ENCODE data around the gene ABCA7.

Gene ABCA7

GRCh38 chr19:1061987-1062386 is 22.1 kb downstream of the ABCA7 start:
- Histone ChIP-seq H4K20me1 (ENCODE audit: insufficient read depth, low read length) (no peaks in the 10 kb centered on the region), H3K4me2 (ENCODE audit: low read length) (no peak overlapping the region)
- TF ChIP-seq CTCF (IDR thresholded peaks at IDR 0.05; ENCODE audit: low read depth, low read length) (no peak), EZH2phosphoT487 (IDR thresholded peaks at IDR 0.05; ENCODE audit: low read depth) (no peak)

GRCh38 chr19:1062387-1063029 is 22.6 kb downstream of the ABCA7 start:
- TF ChIP-seq CTCF (IDR thresholded peaks at IDR 0.05; ENCODE audit: low read depth, low read length) (no peak), EZH2phosphoT487 (IDR thresholded peaks at IDR 0.05; ENCODE audit: low read depth) (no peak)
- Histone ChIP-seq H2AFZ (ENCODE audit: low read depth, low read length) (no peak overlapping the region), H4K20me1 (ENCODE audit: insufficient read depth, low read length) (no peaks in the 10 kb centered on the region), H3K36me3 (replicated peaks; ENCODE audit: low read depth, low read length) (peaks cover 3% of the 10 kb centered on the region), H3K4me1 (ENCODE audit: low read length) (peaks cover 9% of the 10 kb centered on the region), H3K79me2 (ENCODE audit: low read length) (peaks cover 3% of the 10 kb centered on the region), H3K27ac (ENCODE audit: low read length) (no peak overlapping the region), H3K9ac (ENCODE audit: low read length) (no peak overlapping the region), H3K4me2 (ENCODE audit: low read length) (no peak overlapping the region), H3K4me3 (ENCODE audit: low read length) (no peak overlapping the region), H3K9me3 (ENCODE audit: insufficient read depth, low read length) (no peaks in the 10 kb centered on the region), H3K27me3 (ENCODE audit: low read depth, low read length) (no peaks in the 10 kb centered on the region)

More at GRCh38 chr19:1061987-1062386, 22.1 kb downstream of the ABCA7 start:
- Histone ChIP-seq H3K4me1 (ENCODE audit: low read length) (peaks cover 9% of the 10 kb centered on the region), H3K9me3 (ENCODE audit: insufficient read depth, low read length) (no peaks in the 10 kb centered on the region), H3K27ac (ENCODE audit: low read length) (no peak overlapping the region), H3K79me2 (ENCODE audit: low read length) (no peaks in the 10 kb centered on the region), H2AFZ (ENCODE audit: low read depth, low read length) (no peak overlapping the region), H3K9ac (ENCODE audit: low read length) (no peak overlapping the region), H3K4me3 (ENCODE audit: low read length) (no peak overlapping the region), H3K36me3 (replicated peaks; ENCODE audit: low read depth, low read length) (peaks cover 3% of the 10 kb centered on the region), H3K27me3 (ENCODE audit: low read depth, low read length) (no peaks in the 10 kb centered on the region)

DNA sequence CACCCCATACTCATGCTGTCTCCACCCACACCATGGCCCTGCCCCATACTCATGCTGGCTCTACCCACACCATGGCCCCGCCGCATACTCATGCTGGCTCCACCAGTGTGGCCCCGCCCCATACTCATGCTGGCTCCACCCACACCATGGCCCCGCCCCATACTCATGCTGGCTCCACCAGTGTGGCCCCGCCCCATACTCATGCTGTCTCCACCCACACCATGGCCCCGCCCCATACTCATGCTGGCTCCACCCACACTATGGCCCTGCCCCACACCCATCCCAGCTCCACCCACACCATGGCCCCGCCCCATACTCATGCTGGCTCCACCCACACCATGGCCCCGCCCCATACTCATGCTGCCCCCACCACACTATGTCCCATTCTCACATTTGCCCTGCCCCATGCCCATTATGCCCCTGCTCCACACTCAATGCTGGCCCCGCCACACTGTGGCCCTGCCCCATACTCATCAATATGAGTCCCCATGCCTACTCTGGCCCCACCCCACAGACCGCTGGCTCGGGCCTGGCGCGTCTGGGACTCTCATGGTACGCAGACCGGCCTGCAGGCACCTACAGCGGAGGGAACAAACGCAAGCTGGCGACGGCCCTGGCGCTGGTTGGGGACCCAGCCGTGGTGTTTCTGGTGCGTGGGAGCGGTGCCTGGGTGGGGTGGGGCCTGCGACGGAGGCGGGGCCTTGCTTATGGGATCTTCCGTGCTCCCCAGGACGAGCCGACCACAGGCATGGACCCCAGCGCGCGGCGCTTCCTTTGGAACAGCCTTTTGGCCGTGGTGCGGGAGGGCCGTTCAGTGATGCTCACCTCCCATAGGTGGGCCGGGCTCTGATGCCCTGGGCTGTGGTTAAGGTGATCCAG is 23.4 kb downstream of the ABCA7 start:
- Histone ChIP-seq H3K27ac (ENCODE audit: low read length) (no peak overlapping the region), H3K4me3 (ENCODE audit: low read length) (no peak overlapping the region), H3K27me3 (ENCODE audit: low read depth, low read length) (no peaks in the 10 kb centered on the region), H3K36me3 (replicated peaks; ENCODE audit: low read depth, low read length) (peaks cover 3% of the 10 kb centered on the region), H3K9me3 (ENCODE audit: insufficient read depth, low read length) (no peaks in the 10 kb centered on the region), H2AFZ (ENCODE audit: low read depth, low read length) (no peak overlapping the region), H3K9ac (ENCODE audit: low read length) (no peak overlapping the region), H3K4me2 (ENCODE audit: low read length) (no peak overlapping the region), H3K4me1 (ENCODE audit: low read length) (peaks cover 11% of the 10 kb centered on the region), H4K20me1 (ENCODE audit: insufficient read depth, low read length) (no peaks in the 10 kb centered on the region), H3K79me2 (ENCODE audit: low read length) (peaks cover 10% of the 10 kb centered on the region)
- no peak for TF ChIP-seq CTCF (IDR thresholded peaks at IDR 0.05; ENCODE audit: low read depth, low read length)
- no peak for TF ChIP-seq EZH2phosphoT487 (IDR thresholded peaks at IDR 0.05; ENCODE audit: low read depth)

DNA sequence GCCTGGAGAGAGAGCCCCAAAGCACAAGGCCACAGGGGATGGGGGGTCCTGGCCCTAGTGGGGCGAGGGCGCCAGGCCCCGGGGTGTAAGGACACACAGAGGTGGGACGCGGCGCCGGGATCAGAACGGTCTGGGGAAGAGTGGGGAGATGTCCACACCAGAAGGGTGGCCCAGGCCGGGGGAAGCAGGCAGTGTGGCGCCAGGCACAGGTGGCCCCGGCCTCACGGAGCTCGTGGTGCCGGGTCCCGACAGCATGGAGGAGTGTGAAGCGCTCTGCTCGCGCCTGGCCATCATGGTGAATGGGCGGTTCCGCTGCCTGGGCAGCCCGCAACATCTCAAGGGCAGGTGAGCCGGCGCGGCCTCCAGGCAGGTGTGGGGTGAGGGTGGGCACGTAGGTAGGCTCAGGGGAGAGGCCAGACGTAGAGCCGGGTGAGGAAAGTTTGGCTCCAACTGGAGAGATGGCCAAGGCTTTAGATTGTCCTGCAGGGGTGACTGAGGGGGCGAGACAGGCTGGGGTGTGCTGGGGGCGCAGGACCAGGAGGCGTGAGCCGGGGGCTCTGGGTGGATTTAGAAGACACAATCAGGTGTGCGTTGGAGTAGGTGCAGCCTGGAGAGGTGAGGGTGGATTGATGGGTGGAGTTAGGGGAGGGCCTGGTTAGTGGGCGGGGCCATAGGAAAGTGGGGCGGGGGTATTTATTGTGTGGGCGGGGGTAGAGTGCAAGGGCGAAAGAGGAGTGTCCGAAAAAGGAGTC is 24.2 kb downstream of the ABCA7 start:
- H3K9ac ChIP-seq (ENCODE audit: low read length) = no peak overlapping the region
- no peak for TF ChIP-seq CTCF (IDR thresholded peaks at IDR 0.05; ENCODE audit: low read depth, low read length)
- no peak for TF ChIP-seq EZH2phosphoT487 (IDR thresholded peaks at IDR 0.05; ENCODE audit: low read depth)
- H3K79me2 ChIP-seq (ENCODE audit: low read length) = peaks cover 18% of the 10 kb centered on the region
- peaks cover 7% of the 10 kb centered on the region for H3K36me3 ChIP-seq (replicated peaks; ENCODE audit: low read depth, low read length)
- no peaks in the 10 kb centered on the region for H3K9me3 ChIP-seq (ENCODE audit: insufficient read depth, low read length)
- H2AFZ ChIP-seq (ENCODE audit: low read depth, low read length) = no peak overlapping the region
- H3K4me2 ChIP-seq (ENCODE audit: low read length) = peak overlapping the region; percentile 56; the same call in 1 of the 2 replicates
- H3K4me1 ChIP-seq (ENCODE audit: low read length) = peaks cover 19% of the 10 kb centered on the region
- no peaks in the 10 kb centered on the region for H4K20me1 ChIP-seq (ENCODE audit: insufficient read depth, low read length)
- H3K4me3 ChIP-seq (ENCODE audit: low read length) = no peak overlapping the region
- no peaks in the 10 kb centered on the region for H3K27me3 ChIP-seq (ENCODE audit: low read depth, low read length)
- no peak overlapping the region for H3K27ac ChIP-seq (ENCODE audit: low read length)

Data from OCI-LY3 (cell line).